Liver (tissue), 3 donors: ENCODE data around the gene TSPO2.

ENCODE experiments used
- ATF3 ChIP-seq: IDR thresholded peaks from 2 replicates; pipeline ENCODE4 v1.6.1; 2016; ENCODE audit warnings: antibody characterized with exemption
- CTCF ChIP-seq: fragments of 150-350 bp; IDR thresholded peaks from 2 replicates; pipeline ENCODE4 v1.5.1; 2017; ENCODE audit warnings: improper control_type of control experiment, low read depth, low read length; ENCODE audit not compliant: missing input control
- EGR1 ChIP-seq, 2 donors: IDR thresholded peaks; 2 replicates each; pipeline ENCODE4 v1.6.1; 2016 to 2018; ENCODE audit warnings: antibody characterized with exemption in 2 of 2, low read depth in 2 of 2
- FOXA1 ChIP-seq: IDR thresholded peaks from 2 replicates; pipeline ENCODE4 v1.6.1; 2016; ENCODE audit warnings: antibody characterized with exemption
- GABPA ChIP-seq, 2 donors: IDR thresholded peaks in 1 of 2; conservative IDR thresholded peaks in 1 of 2; 2 replicates each; pipeline ENCODE4 v1.6.1; 2016; ENCODE audit warnings: antibody characterized with exemption in 2 of 2, mild to moderate bottlenecking in 1 of 2, moderate library complexity in 1 of 2
- JUND ChIP-seq, 2 donors: IDR thresholded peaks; 2 replicates each; pipeline ENCODE4 v1.6.1; 2016; ENCODE audit warnings: antibody characterized with exemption in 2 of 2
- MAX ChIP-seq: IDR thresholded peaks from 2 replicates; pipeline ENCODE4 v1.6.1; 2016; ENCODE audit warnings: antibody characterized with exemption
- RAD21 ChIP-seq, 2 donors: IDR thresholded peaks; 2 replicates each; pipeline ENCODE4 v1.6.1; 2016; ENCODE audit warnings: antibody characterized with exemption in 2 of 2, mild to moderate bottlenecking in 2 of 2
- REST ChIP-seq: IDR thresholded peaks from 2 replicates; pipeline ENCODE4 v1.6.1; 2016; ENCODE audit warnings: antibody characterized with exemption, mild to moderate bottlenecking
- SP1 ChIP-seq: IDR thresholded peaks from 2 replicates; pipeline ENCODE4 v1.6.1; 2018; ENCODE audit warnings: antibody characterized with exemption, mild to moderate bottlenecking
- donor health status: healthy.
- donor health status: healthy.

GRCh38 chr6:41025966-41026530 lies 16.2 kb upstream of the TSPO2 start:
- TF ChIP-seq REST (no peak), SP1 (no peak), CTCF (no peak), FOXA1 (no peak), EGR1 (IDR thresholded peaks at IDR 0.05; ENCODE audit: low read depth in 2 of 2) (no peak), GABPA (IDR thresholded peaks at IDR 0.05 in 1 of 2, conservative IDR thresholded peaks at IDR 0.05 in 1 of 2) (no peak), MAX (no peak), ATF3 (no peak), JUND (IDR thresholded peaks at IDR 0.05) (no peak), RAD21 (IDR thresholded peaks at IDR 0.05) (no peak)
